Measurements from ENCODE around the gene IARS2.

DNA sequence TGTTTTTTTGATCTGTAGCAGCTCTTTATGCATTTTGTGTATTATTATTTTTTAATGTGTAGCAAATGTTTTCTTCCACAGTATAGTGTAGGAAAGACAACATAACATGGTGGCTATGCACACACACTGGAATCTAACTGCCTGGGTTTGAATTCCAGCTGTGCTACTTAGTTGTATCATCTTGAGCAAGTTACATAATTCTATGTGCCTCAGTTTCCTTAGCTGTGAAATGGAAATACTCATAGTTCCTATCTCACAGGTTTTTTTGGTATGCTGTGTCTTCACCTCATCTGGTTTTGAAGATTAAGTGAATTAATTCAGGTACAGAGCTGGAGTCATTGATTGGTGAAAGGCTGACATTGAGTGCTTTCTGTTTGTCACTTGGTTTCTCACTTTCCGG, 1.2 kb upstream of the IARS2 start:
- TF ChIP-seq, protein P1, sequence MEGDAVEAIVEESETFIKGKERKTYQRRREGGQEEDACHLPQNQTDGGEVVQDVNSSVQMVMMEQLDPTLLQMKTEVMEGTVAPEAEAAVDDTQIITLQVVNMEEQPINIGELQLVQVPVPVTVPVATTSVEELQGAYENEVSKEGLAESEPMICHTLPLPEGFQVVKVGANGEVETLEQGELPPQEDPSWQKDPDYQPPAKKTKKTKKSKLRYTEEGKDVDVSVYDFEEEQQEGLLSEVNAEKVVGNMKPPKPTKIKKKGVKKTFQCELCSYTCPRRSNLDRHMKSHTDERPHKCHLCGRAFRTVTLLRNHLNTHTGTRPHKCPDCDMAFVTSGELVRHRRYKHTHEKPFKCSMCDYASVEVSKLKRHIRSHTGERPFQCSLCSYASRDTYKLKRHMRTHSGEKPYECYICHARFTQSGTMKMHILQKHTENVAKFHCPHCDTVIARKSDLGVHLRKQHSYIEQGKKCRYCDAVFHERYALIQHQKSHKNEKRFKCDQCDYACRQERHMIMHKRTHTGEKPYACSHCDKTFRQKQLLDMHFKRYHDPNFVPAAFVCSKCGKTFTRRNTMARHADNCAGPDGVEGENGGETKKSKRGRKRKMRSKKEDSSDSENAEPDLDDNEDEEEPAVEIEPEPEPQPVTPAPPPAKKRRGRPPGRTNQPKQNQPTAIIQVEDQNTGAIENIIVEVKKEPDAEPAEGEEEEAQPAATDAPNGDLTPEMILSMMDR (IDR thresholded peaks at IDR 0.05; ENCODE audit: insufficient read depth, low read length), result no peak
- TF ChIP-seq, protein P2, sequence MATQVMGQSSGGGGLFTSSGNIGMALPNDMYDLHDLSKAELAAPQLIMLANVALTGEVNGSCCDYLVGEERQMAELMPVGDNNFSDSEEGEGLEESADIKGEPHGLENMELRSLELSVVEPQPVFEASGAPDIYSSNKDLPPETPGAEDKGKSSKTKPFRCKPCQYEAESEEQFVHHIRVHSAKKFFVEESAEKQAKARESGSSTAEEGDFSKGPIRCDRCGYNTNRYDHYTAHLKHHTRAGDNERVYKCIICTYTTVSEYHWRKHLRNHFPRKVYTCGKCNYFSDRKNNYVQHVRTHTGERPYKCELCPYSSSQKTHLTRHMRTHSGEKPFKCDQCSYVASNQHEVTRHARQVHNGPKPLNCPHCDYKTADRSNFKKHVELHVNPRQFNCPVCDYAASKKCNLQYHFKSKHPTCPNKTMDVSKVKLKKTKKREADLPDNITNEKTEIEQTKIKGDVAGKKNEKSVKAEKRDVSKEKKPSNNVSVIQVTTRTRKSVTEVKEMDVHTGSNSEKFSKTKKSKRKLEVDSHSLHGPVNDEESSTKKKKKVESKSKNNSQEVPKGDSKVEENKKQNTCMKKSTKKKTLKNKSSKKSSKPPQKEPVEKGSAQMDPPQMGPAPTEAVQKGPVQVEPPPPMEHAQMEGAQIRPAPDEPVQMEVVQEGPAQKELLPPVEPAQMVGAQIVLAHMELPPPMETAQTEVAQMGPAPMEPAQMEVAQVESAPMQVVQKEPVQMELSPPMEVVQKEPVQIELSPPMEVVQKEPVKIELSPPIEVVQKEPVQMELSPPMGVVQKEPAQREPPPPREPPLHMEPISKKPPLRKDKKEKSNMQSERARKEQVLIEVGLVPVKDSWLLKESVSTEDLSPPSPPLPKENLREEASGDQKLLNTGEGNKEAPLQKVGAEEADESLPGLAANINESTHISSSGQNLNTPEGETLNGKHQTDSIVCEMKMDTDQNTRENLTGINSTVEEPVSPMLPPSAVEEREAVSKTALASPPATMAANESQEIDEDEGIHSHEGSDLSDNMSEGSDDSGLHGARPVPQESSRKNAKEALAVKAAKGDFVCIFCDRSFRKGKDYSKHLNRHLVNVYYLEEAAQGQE (IDR thresholded peaks at IDR 0.05; ENCODE audit: insufficient replicate concordance, low read depth), result no peak
- no peak for TF ChIP-seq POLR2AphosphoS5 (IDR thresholded peaks at IDR 0.05; ENCODE audit: low read depth)
- no peak for TF ChIP-seq GABPA (IDR thresholded peaks at IDR 0.05; ENCODE audit: low read depth)
- TF ChIP-seq SPI1 (IDR thresholded peaks at IDR 0.05; ENCODE audit: borderline replicate concordance, low read depth), result no peak

All from HL-60 (cell line).